Endothelial cell of umbilical vein (primary cell): Measurements from ENCODE around the gene SLC17A2. TPM values are rescaled to one million over a fixed set of nuclear protein-coding genes. Genes with fewer than 3 reads are reported as not detected.

Experiments
- BruUV-seq: library from RNA; stranded (reverse); fragments of 400-500 nt; replicated peaks from 2 replicates; lab custom pipeline; 2021; lab: Mats Ljungman, UMichigan
- CTCF ChIA-PET: fragments of 300-600, 350-600 bp; sonication (Branson Sonifier 250); formaldehyde crosslinking; loops from one replicate; lab custom pipeline; 2021; ENCODE audit warnings: antibody characterized with exemption, inconsistent platforms; lab: Charles Lee
- POLR2A ChIA-PET: fragments of 300-600, 350-600 bp; sonication (Branson Sonifier 250); formaldehyde crosslinking; loops from one replicate; lab custom pipeline; 2021; ENCODE audit warnings: antibody characterized with exemption, inconsistent platforms; lab: Charles Lee
- DNase-seq: peaks from one replicate; pipeline ENCODE4 v3.0.0-alpha.2; 2011; ENCODE audit warnings: low read depth, low spot score
- FAIRE-seq: peaks from 2 replicates; lab custom pipeline; 2011; peaks lifted over from hg19 to GRCh38; lab: Jason Lieb, UNC
- H2AFZ ChIP-seq: 2 replicates; pipeline ENCODE4 v1.6.0; 2012; ENCODE audit warnings: low read depth, low read length, control low read depth, inconsistent platforms
- H3K27ac ChIP-seq: 2 replicates; pipeline ENCODE4 v1.5.1; 2011; ENCODE audit warnings: low read depth, mild to moderate bottlenecking, control low read depth, low read length, moderate library complexity; ENCODE audit not compliant: insufficient read depth
- H3K27me3 ChIP-seq, 2 experiments: 2 replicates each; pipeline versions ENCODE4 v1.6.0 to v1.6.1; 2011; ENCODE audit warnings: low read length in 2 of 2, mixed read lengths in 1 of 2; ENCODE audit not compliant: control insufficient read depth in 2 of 2, insufficient read depth in 2 of 2
- H3K36me3 ChIP-seq, 2 experiments: 2 replicates in 1 of 2; 3 replicates in 1 of 2; pipeline ENCODE4 v1.5.1; 2011; ENCODE audit warnings: low read length in 2 of 2, mild to moderate bottlenecking in 1 of 2, moderate library complexity in 1 of 2; ENCODE audit not compliant: control insufficient read depth in 2 of 2, insufficient read depth in 2 of 2; ENCODE audit errors: extremely low read depth in 1 of 2
- H3K4me1 ChIP-seq: 3 replicates; pipeline ENCODE4 v1.5.1; 2011; ENCODE audit warnings: mild to moderate bottlenecking, low read length; ENCODE audit not compliant: control insufficient read depth, insufficient read depth; ENCODE audit errors: extremely low read depth
- H3K4me2 ChIP-seq: 2 replicates; pipeline ENCODE4 v1.6.1; 2011; ENCODE audit warnings: low read length, control low read depth, mixed read lengths; ENCODE audit not compliant: insufficient read depth
- H3K4me3 ChIP-seq, 3 experiments: fragments of 200-600 bp in 1 of 3; sonication (generic), shearing (Covaris generic) in 1 of 3; replicated peaks in 1 of 3; 2 replicates each; pipeline ENCODE4 v1.5.1; 2011 to 2016; ENCODE audit warnings: control low read depth in 3 of 3, low read length in 3 of 3, mild to moderate bottlenecking in 2 of 3, inconsistent platforms in 1 of 3, low read depth in 1 of 3, moderate library complexity in 1 of 3; ENCODE audit not compliant: insufficient read depth in 1 of 3
- H3K79me2 ChIP-seq: 2 replicates; pipeline ENCODE4 v1.6.0; 2012; ENCODE audit warnings: low read length, inconsistent platforms; ENCODE audit not compliant: control insufficient read depth, insufficient read depth
- H3K9ac ChIP-seq: replicated peaks from 2 replicates; pipeline ENCODE3; 2011; ENCODE audit warnings: low read length, control low read depth; ENCODE audit not compliant: insufficient read depth; ENCODE audit errors: extremely low read depth
- H3K9me1 ChIP-seq: replicated peaks from 3 replicates; pipeline ENCODE4 v1.6.0; 2011; ENCODE audit warnings: mild to moderate bottlenecking, low read length; ENCODE audit not compliant: control insufficient read depth, insufficient read depth; ENCODE audit errors: extremely low read depth
- H3K9me3 ChIP-seq: replicated peaks from 2 replicates; pipeline ENCODE4 v1.5.1; 2012; ENCODE audit warnings: low read length, inconsistent platforms; ENCODE audit not compliant: control insufficient read depth, insufficient read depth
- H4K20me1 ChIP-seq: replicated peaks from 2 replicates; pipeline ENCODE3; 2011; ENCODE audit warnings: mild to moderate bottlenecking, low read length; ENCODE audit not compliant: control insufficient read depth, insufficient read depth; ENCODE audit errors: extremely low read depth
- EZH2 ChIP-seq: IDR thresholded peaks from 2 replicates; pipeline ENCODE4 v1.6.1; 2012; ENCODE audit warnings: borderline replicate concordance, low read depth, mild to moderate bottlenecking, moderate library complexity, low read length, inconsistent platforms; ENCODE audit not compliant: severe bottlenecking
- FOS ChIP-seq: IDR thresholded peaks from 2 replicates; pipeline ENCODE4 v1.6.1; 2011; ENCODE audit warnings: mild to moderate bottlenecking, low read length, moderate library complexity, borderline replicate concordance; ENCODE audit not compliant: insufficient read depth
- GATA2 ChIP-seq: IDR thresholded peaks from 2 replicates; pipeline ENCODE4 v1.7.0; 2011; ENCODE audit warnings: low read depth, mild to moderate bottlenecking, moderate library complexity, mixed read lengths, low read length; ENCODE audit not compliant: insufficient read length, insufficient read depth
- JUN ChIP-seq: IDR thresholded peaks from 2 replicates; pipeline ENCODE4 v1.6.1; 2011; ENCODE audit warnings: borderline replicate concordance, low read depth; ENCODE audit not compliant: insufficient read length, insufficient read depth
- MYC ChIP-seq: IDR thresholded peaks from one replicate; pipeline ENCODE4 v1.6.1; 2011; ENCODE audit warnings: mild to moderate bottlenecking, low read depth, low read length
- POLR2A ChIP-seq: IDR thresholded peaks from 2 replicates; pipeline ENCODE4 v1.6.1; 2012; ENCODE audit warnings: low read depth, mild to moderate bottlenecking, control low read depth, low read length
- POLR2AphosphoS5 ChIP-seq: IDR thresholded peaks from 2 replicates; pipeline ENCODE4 v1.6.1; 2012; ENCODE audit warnings: low read depth, mild to moderate bottlenecking, control low read depth, low read length, moderate library complexity; ENCODE audit not compliant: insufficient read depth
- dilution Hi-C: fragments of 300-500 bp; cut with MboI; formaldehyde crosslinking; loops from one replicate; pipeline ENCODE4 v1.15.0; 2019; ENCODE audit warnings: low sequenced_read_pairs; ENCODE audit not compliant: extremely low pct_ligation_motif_present
- intact Hi-C: fragments of 100-400 bp; cut with micrococcal nuclease; formaldehyde crosslinking; loops from one replicate; pipeline ENCODE4 v1.10.0; 2022
- polyA plus RNA-seq, 4 experiments: library from polyadenylated mRNA; depleted of rRNA in 3 of 4; stranded (reverse) in 3 of 4; unstranded in 1 of 4; fragments of >200 nt; gene quantifications; 2 replicates each; pipeline versions ENCODE4 v1.2.1 to v1.2.3, GENCODE V29; 2011 to 2012; ENCODE audit warnings: missing spikeins in 1 of 4
- total RNA-seq: library from RNA; stranded (reverse); gene quantifications from 2 replicates; pipeline ENCODE4 v1.2.3, GENCODE V29; 2021
- TF ChIP-seq, protein P1 (sequence below), 2 donors: IDR thresholded peaks; 1 replicate in 1 of 2; 2 replicates in 1 of 2; pipeline ENCODE4 v1.5.1; 2011; ENCODE audit warnings: low read length in 2 of 2, mild to moderate bottlenecking in 2 of 2, moderate library complexity in 2 of 2, control low read depth in 1 of 2, inconsistent platforms in 1 of 2, low read depth in 1 of 2; ENCODE audit not compliant: insufficient read depth in 1 of 2; ENCODE audit errors: extremely low read depth in 1 of 2
- TF ChIP-seq, protein P2 (sequence below): IDR thresholded peaks from 2 replicates; pipeline ENCODE4 v1.6.1; 2011; ENCODE audit not compliant: insufficient read depth, insufficient read length

SLC17A2 gene
- total and polyA plus RNA-seq, 2 donors (not counting 3 experiments of a cell fraction or from before 2014, with no cell fraction given): not detected

DNA sequence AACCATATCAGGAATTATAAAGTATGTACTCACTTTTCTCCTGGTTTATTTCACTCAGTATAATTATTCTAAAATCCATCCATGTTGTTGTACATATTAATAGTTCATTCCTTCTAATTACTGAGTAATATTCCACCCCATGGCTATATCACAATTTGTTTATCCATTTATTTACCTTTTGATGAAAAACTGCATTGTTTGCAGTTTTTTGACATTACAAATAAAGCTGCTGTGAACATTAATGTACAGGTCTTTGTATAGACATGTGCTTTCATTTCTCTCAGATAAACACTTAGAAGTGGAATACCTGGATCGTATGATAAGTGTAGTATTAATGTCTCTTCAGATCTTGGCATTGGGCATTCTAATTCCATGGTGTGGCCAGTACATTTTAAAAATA lies 60.7 kb downstream of the SLC17A2 start:
- dilution Hi-C loops (no loop called here), intact Hi-C loops (no loop called here)
- Histone ChIP-seq H3K9me3 (no peaks in the 10 kb centered on the region), H3K79me2 (no peaks in the 10 kb centered on the region), H3K27me3 (peaks cover 2 to 3% of the 10 kb centered on the region in 2 experiments), H3K9ac (no peak overlapping the region), H4K20me1 (no peaks in the 10 kb centered on the region), H3K4me3 (no peak overlapping the region), H3K4me1 (no peaks in the 10 kb centered on the region), H3K36me3 (no peaks in the 10 kb centered on the region), H2AFZ (no peak overlapping the region), H3K9me1 (no peaks in the 10 kb centered on the region), H3K27ac (no peak overlapping the region), H3K4me2 (no peak overlapping the region)
- ChIA-PET CTCF (no interaction called here), POLR2A (no interaction called here)
- no TSS peak for BruUV-seq
- DNase-seq (no peak), FAIRE-seq (no peak)
- TF ChIP-seq, protein P1, sequence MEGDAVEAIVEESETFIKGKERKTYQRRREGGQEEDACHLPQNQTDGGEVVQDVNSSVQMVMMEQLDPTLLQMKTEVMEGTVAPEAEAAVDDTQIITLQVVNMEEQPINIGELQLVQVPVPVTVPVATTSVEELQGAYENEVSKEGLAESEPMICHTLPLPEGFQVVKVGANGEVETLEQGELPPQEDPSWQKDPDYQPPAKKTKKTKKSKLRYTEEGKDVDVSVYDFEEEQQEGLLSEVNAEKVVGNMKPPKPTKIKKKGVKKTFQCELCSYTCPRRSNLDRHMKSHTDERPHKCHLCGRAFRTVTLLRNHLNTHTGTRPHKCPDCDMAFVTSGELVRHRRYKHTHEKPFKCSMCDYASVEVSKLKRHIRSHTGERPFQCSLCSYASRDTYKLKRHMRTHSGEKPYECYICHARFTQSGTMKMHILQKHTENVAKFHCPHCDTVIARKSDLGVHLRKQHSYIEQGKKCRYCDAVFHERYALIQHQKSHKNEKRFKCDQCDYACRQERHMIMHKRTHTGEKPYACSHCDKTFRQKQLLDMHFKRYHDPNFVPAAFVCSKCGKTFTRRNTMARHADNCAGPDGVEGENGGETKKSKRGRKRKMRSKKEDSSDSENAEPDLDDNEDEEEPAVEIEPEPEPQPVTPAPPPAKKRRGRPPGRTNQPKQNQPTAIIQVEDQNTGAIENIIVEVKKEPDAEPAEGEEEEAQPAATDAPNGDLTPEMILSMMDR (IDR thresholded peaks at IDR 0.05; ENCODE audit: extremely low read depth in 1 of 2, insufficient read depth in 1 of 2, low read depth in 1 of 2, low read length in 2 of 2): no peak
- TF ChIP-seq FOS: no peak

DNA sequence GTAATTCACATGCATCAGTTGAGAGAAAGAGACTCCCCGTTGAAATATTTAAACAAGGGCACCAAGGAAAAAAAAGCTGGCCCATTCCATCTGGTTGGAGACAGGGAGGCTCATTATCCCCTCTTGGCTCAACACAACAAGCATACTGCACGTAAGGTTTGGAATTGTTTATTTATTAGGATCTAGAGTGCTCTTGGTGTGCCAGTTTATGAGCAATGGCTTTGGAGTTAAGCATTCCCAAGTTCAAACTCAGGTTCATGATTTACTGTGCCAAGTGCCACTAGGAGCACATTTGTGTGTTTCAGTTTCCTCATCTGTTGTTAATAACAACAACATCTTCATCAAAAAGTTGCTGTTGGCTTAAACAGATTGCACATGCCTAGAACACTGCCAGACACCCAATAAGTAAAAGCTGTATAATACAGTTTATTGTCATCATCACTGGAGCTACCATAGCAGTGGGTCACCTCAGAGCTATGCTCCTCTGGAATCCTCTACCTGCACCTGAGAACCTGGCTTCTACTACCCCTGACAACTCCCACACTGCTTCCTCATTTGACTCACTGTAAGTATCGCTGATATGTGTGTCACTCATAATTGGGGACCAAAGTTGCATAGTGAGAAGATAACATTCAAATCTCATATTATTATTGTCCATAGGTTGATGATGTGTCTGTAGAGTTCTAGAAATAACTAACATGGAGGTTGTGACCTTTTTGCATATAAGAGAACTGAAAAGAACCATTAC lies 61.9 kb downstream of the SLC17A2 start:
- H4K20me1 ChIP-seq: no peaks in the 10 kb centered on the region
- no peaks in the 10 kb centered on the region for H3K9me3 ChIP-seq
- no peak overlapping the region for H3K4me3 ChIP-seq
- peaks cover 2 to 7% of the 10 kb centered on the region in 2 experiments for H3K27me3 ChIP-seq
- intact Hi-C loops: no loop called here
- H2AFZ ChIP-seq: no peak overlapping the region
- no peak overlapping the region for H3K4me2 ChIP-seq
- H3K79me2 ChIP-seq: no peaks in the 10 kb centered on the region
- dilution Hi-C loops: no loop called here
- H3K4me1 ChIP-seq: no peaks in the 10 kb centered on the region
- FAIRE-seq: no peak
- no TSS peak for BruUV-seq
- no peaks in the 10 kb centered on the region for H3K36me3 ChIP-seq
- no peak overlapping the region for H3K27ac ChIP-seq
- H3K9ac ChIP-seq: no peak overlapping the region
- no peaks in the 10 kb centered on the region for H3K9me1 ChIP-seq
- POLR2A ChIA-PET: no interaction called here
- no peak for DNase-seq
- no peak for TF ChIP-seq GATA2
- no peak for TF ChIP-seq POLR2AphosphoS5
- no peak for TF ChIP-seq EZH2
- TF ChIP-seq MYC: no peak
- TF ChIP-seq JUN: no peak
- TF ChIP-seq, protein P2, sequence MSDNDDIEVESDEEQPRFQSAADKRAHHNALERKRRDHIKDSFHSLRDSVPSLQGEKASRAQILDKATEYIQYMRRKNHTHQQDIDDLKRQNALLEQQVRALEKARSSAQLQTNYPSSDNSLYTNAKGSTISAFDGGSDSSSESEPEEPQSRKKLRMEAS: no peak
- TF ChIP-seq FOS: no peak
- TF ChIP-seq, protein P1 (IDR thresholded peaks at IDR 0.05; ENCODE audit: extremely low read depth in 1 of 2, insufficient read depth in 1 of 2, low read depth in 1 of 2, low read length in 2 of 2): no peak
- no peak for TF ChIP-seq POLR2A
- CTCF ChIA-PET: no interaction called here
